GM12875 (cell line): ENCODE measurements around the gene OR7A17.

Source experiments
- H3K4me3 ChIP-seq: one replicate; pipeline ENCODE4 v1.5.1; 2011; ENCODE audit warnings: low read depth, low read length, control low read depth
- TF ChIP-seq, protein P1 (sequence below): IDR thresholded peaks from 2 replicates; pipeline ENCODE4 v1.5.1; 2011; ENCODE audit warnings: low read depth, mild to moderate bottlenecking, control low read depth, inconsistent platforms, low read length, moderate library complexity, borderline replicate concordance; ENCODE audit not compliant: insufficient read depth

Gene OR7A17

DNA sequence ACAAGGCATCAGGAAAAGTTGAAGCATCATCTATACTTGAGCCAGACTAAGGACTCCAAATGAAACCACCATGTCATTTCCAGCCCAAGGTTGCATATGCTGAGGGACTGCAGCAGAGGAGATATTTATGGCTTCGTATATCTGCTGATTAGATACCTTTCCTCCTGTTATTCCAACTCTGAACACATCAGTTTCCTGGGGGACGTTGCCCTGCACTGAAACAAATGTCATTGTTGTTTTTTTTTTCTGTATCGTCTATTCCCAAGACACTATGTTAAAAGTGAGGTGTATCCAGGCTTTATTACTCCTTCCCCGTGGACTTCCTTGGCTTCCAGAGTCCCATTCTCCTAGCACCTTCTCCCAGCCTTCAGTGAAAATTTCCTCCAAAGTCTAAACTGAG is at the start of gene OR7A17:
Gene OR7A17, minus strand, starts transcription at position 101 of the 400 bp plus-strand sequence. CDS start 4,777 bp downstream, outside the sequence.
- TF ChIP-seq, protein P1, sequence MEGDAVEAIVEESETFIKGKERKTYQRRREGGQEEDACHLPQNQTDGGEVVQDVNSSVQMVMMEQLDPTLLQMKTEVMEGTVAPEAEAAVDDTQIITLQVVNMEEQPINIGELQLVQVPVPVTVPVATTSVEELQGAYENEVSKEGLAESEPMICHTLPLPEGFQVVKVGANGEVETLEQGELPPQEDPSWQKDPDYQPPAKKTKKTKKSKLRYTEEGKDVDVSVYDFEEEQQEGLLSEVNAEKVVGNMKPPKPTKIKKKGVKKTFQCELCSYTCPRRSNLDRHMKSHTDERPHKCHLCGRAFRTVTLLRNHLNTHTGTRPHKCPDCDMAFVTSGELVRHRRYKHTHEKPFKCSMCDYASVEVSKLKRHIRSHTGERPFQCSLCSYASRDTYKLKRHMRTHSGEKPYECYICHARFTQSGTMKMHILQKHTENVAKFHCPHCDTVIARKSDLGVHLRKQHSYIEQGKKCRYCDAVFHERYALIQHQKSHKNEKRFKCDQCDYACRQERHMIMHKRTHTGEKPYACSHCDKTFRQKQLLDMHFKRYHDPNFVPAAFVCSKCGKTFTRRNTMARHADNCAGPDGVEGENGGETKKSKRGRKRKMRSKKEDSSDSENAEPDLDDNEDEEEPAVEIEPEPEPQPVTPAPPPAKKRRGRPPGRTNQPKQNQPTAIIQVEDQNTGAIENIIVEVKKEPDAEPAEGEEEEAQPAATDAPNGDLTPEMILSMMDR, result no peak
- H3K4me3 ChIP-seq, result no peak within 1 kb of the TSS

DNA sequence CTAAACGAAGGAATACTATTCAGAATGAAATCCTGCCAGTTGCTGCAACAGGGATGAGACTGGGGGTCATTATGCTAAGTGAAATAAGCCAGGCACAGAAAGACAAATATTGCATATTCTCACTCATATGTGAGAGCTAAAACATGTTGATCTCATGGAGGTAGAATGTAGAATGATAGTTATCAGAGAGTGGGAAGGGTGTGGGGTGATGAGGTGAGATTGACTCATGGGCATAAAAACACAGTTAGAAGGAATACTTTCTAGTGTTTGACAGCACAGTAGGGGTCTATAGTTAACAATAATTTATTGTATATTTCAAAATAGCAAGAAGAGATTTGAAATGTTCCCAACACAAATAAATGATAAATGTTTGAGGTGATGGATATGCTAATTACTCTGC is 47.6 kb upstream of the OR7A17 start:
- TF ChIP-seq, protein P1, result no peak
- no peak overlapping the region for H3K4me3 ChIP-seq

DNA sequence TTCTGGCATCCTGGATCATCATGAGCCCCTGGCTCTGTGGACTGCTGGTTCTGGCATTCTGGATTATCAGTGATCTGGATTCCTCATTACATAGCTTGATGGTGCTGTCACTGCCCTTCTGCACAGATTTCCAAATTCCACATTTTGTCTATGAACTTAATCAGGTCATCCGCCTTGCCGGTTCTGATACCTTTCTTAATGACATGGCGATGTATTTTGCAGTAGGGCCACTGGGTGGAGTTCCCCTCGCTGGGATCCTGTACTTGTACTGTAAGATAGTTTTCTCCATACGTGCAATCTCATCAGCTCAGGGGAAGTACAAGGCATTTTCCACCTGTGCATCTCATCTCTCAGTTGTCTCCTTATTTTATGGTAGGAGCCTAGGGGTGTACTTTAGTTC is 30.9 kb upstream of the OR7A17 start:
- TF ChIP-seq, protein P1, result no peak
- H3K4me3 ChIP-seq, result no peak overlapping the region

DNA sequence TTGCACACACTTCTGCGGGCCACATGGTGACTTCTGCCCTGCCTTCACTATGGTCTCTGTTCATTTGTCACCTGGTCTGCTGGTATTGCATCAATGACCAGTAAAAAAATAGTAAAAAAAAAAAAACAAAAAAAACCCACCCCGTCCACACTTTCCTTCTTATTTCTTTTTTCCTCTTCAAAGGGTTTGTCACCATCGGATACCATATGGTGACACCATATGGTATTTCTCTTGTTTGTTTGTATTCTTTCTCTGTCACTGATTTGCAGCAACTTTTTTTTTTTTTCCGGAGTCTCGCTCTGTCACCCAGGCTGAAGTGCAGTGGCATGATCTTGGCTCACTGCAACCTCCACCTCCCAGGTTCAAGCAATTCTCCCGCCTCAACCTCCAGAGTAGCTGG is 29.2 kb upstream of the OR7A17 start:
- TF ChIP-seq, protein P1, result no peak
- H3K4me3 ChIP-seq, result no peak overlapping the region

DNA sequence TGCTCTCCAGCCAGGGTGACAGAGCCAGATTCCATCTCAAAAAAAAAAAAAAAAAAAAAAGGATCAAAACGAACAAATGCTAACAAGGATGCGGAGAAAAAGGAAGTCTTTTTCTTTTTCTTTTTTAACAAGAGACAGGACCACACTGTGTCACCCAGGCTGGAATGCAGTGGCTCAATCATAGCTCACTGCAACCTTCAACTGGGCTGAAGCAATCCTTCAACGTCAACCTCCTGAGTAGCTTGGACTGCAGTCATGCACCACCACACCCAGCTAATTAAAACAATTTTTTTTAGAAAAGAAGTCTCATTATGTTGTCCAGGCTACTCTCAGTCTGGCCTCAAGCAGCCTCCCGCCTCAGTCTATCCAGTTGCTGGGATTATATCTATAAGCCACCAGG is 20.8 kb upstream of the OR7A17 start:
- no peak overlapping the region for H3K4me3 ChIP-seq
- TF ChIP-seq, protein P1, result no peak

DNA sequence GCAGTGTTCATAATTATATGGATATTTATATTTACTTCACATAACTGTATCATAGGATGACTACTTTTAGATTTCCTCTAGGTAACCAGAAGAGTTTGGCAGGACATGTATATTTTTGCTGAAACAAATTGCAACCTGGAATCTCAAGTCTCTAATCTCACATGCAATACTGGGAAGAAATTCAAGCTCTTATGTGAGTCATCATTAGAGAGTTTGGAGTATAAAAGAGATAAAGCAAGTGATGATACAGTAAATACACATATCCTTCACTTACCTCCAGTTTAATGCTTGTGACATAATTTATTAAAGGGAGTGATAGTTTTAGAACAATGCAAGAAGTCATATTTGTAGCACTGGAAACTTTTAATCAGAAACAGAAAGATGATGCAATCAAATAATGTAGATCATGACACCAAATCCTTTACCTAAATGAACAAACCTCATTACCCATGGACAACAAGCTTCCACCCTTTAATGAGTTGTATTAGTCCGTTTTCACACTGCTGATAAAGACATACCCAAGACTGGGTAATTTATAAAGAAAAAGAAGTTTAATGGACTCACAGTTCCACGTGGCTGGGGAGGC is 15.8 kb upstream of the OR7A17 start:
- TF ChIP-seq, protein P1, result no peak

DNA sequence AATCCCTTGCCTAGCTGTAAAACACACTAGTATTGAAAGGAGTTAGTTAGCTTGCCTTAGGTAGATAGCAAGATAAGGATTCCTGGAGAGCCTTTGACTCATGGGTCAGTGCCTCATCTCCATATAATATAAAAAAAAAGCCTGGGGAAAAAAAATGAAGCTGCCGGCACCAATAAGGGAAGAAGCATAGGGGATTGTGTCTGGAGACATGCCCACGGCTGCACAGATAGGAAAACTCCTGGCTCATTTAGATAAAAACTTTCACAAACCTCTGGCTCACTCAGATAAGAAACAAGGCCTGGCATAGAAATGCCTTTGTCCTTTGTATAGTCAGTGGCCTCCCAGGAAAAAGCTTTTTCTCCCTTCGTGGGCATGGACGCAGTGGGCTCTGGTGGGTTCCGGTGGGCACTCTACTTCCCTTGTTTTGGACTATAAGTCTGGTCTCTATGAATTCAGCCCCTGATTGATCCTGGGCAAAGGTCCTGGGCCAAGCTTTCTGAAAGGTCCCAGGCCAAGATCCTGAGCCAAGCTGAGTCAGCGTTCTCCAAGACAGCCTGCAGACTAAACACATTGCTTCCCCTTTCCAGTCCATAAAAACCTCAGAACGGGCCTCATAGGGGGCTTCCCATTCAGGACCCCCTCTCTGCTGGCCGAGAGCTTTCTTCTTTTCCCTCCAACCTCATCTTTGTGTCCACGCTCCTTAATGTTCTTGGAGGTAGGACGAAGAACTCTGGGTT is 4.9 kb upstream of the OR7A17 start:
- TF ChIP-seq, protein P1, result no peak
- no peak overlapping the region for H3K4me3 ChIP-seq

More for the DNA sequence above, 15.8 kb upstream of the OR7A17 start:
- H3K4me3 ChIP-seq, result no peak overlapping the region
